Measurements from ENCODE around the gene ISL2.
A peak's percentile ranks its signal among the peaks of the same experiment; 100 is the strongest.
"Not testable (repeated sequence)": the region's sequence is repeated elsewhere in the genome, so short reads cannot be mapped to it uniquely, and the experiment has no call there.

The ISL2 gene

DNA sequence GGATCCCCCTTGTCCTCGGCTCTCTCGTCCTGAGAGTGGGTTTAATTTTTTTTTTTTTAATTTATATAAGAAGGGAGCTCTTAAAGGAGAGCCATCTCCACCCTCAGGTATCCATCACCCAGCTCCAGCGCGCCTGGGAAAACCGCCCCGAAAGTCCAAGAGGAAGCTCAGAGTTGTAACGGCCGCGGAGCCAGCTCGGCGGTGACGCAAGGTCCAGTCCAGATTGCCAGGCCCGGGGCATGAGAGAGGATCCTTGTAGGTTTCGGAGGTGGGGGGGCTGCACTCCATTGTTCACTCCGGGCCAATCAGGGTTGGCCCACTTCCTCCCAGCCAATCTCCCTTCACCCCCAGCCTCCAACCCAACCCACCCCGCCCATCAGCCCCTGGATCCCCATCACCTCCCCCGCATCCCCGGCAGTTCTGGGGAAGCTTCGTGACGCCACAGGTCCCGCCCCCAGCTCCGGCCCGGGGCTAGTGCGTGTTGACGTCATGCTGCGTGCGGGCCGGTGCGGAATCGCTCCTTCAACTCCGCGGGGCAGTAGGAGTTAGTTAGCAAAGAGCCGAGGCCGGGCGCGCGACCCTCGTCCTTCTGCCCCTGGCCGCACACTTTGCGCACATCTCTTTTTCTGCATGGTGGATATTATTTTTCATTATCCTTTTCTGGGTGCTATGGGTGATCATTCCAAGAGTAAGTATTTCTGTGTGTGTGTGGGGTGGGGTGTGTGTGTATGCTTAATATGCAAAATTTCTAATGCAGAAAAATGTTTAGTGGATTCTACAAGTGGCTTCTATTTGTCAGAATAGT lies at the start of gene ISL2:
Gene ISL2 (plus strand): TSS at position 520 of the 805 bp plus-strand sequence. CDS start 111 bp downstream, at position 631.
- no peaks in the 10 kb centered on the region for H3K9me3 Mint-ChIP-seq
- peaks cover 75% of the 10 kb centered on the region for H3K27me3 Mint-ChIP-seq
- ATAC-seq = peak; percentile 74
- no peaks in the 10 kb centered on the region for H3K36me3 Mint-ChIP-seq
- peak within 1 kb of the TSS; percentile 53 for H3K27ac Mint-ChIP-seq
- H3K4me1 Mint-ChIP-seq = peaks cover 64% of the 10 kb centered on the region
- H3K4me3 Mint-ChIP-seq = peak within 1 kb of the TSS; percentile 85

DNA sequence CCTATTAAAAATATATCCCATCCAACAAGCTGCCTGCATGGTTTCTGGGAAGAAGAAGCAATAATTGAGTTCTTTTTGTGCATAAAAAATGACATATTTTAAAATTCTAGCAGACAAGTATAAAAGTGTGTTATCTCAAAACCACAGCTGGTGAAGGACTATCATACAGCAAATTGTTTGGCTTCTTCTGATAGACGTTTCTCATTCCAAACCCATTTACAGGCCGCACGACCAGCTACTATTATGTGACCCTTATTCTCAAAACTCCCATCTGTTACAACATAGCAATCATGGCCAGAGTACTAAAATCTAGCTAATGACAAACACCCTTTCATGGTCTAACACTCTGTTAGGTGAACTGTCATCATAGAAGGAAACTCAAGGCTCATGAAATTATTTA lies 47.0 kb upstream of the ISL2 start:
- H3K27ac Mint-ChIP-seq = no peak overlapping the region
- no peak for ATAC-seq
- H3K4me1 Mint-ChIP-seq = peaks cover 19% of the 10 kb centered on the region
- no peaks in the 10 kb centered on the region for H3K27me3 Mint-ChIP-seq
- peaks cover 30% of the 10 kb centered on the region for H3K36me3 Mint-ChIP-seq
- no peak overlapping the region for H3K4me3 Mint-ChIP-seq
- no peaks in the 10 kb centered on the region for H3K9me3 Mint-ChIP-seq

DNA sequence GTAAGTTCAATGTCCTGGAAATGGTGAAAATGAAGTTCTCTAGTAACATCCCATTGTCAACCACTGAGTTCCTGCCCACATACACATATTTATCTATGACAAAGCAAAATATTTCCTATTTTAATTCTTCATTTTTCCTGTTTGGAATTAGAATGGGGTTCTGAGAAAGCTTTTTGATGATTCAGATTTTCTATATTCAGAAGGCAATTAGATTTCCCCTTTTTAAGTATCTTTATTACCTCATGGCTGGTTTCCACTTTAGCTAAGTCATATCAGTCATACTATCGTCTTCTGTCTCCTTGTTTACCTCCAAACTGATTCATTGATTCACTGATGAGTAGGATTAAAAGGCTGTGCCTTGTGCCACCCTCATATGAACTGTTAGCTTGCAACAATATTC lies 43.2 kb upstream of the ISL2 start:
- Mint-ChIP-seq H3K4me3 (no peak overlapping the region), H3K36me3 (peaks cover 24% of the 10 kb centered on the region), H3K9me3 (no peaks in the 10 kb centered on the region), H3K4me1 (peaks cover 8% of the 10 kb centered on the region), H3K27me3 (no peaks in the 10 kb centered on the region), H3K27ac (no peak overlapping the region)
- no peak for ATAC-seq

DNA sequence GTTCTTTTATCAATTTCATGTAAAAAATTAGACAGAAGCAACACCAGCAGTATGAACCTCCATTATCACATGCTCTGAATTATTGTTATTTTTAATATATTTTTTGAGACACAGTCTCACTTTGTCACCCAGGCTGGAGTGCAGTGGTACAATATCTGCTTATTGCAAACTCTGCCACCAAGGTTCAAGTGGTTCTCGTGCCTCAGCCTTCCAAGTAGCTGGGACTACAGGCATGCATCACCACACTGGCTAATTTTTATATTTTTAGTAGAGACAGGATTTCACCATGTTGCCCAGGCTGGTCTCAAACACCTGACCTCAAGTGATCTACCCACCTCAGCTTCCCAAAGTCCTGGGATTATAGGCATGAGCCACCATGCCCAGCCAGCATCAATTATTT lies 42.1 kb upstream of the ISL2 start:
- H3K27ac Mint-ChIP-seq, H3K4me3 Mint-ChIP-seq, H3K4me1 Mint-ChIP-seq, ATAC-seq, H3K9me3 Mint-ChIP-seq, H3K27me3 Mint-ChIP-seq: not testable (repeated sequence)
- peaks cover 24% of the 10 kb centered on the region for H3K36me3 Mint-ChIP-seq

GRCh38 chr15:76296849-76297248 lies 39.7 kb upstream of the ISL2 start:
- ATAC-seq = no peak
- Mint-ChIP-seq H3K27ac (no peak overlapping the region), H3K9me3 (no peaks in the 10 kb centered on the region), H3K4me1 (peaks cover 8% of the 10 kb centered on the region), H3K27me3 (no peaks in the 10 kb centered on the region), H3K4me3 (no peak overlapping the region), H3K36me3 (peaks cover 10% of the 10 kb centered on the region)

DNA sequence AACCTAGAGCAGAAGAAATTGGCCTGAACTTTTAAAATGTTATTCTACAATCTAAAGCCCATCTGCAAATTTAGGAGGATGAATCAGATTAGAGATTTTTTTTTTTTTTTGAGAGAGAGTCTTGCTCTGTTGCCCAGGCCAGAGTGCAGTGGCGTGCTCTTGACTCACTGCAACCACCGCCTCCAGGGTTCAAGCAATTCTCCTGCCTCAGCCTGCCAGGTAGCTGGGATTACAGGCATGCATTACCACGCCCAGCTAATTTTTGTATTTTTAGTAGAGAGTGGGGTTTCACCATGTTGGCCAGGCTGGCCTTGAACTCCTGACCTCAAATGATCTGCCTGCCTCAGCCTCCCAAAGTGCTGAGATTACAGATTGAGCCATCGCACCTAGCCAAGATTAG lies 38.6 kb upstream of the ISL2 start:
- not testable (repeated sequence) for H3K27me3 Mint-ChIP-seq, H3K9me3 Mint-ChIP-seq, H3K4me1 Mint-ChIP-seq, H3K27ac Mint-ChIP-seq, ATAC-seq, H3K4me3 Mint-ChIP-seq, H3K36me3 Mint-ChIP-seq

- Mint-ChIP-seq H3K27me3 (no peaks in the 10 kb centered on the region), H3K9me3 (no peaks in the 10 kb centered on the region), H3K27ac (no peak overlapping the region), H3K36me3 (peaks cover 10% of the 10 kb centered on the region), H3K4me1 (no peaks in the 10 kb centered on the region), H3K4me3 (no peak overlapping the region)
- ATAC-seq = no peak
Observed at GRCh38 chr15:76298986-76299385, 37.6 kb upstream of the ISL2 start.

DNA sequence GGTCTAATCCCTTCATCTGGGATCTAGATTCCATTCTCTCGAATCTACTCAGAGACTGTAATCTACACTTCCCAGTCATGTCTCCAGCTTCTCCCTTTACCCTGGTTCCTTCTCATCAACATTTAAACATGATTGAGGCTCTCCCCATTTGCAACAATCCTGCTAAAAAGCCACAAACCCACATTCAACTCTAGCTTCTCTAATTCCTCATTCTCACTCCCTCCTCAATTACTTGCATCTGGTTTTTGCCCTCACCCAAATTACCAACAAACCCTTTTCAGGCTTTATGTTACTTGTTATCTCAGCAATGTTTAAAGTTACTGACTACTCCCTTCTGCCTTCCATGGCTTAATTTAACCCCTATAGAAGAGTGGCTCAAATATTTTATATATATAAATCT lies 36.8 kb upstream of the ISL2 start:
- Mint-ChIP-seq H3K4me1 (peaks cover under 1% of the 10 kb centered on the region), H3K36me3 (peaks cover 10% of the 10 kb centered on the region), H3K27ac (no peak overlapping the region), H3K9me3 (no peaks in the 10 kb centered on the region), H3K27me3 (no peaks in the 10 kb centered on the region), H3K4me3 (no peak overlapping the region)
- ATAC-seq = no peak

DNA sequence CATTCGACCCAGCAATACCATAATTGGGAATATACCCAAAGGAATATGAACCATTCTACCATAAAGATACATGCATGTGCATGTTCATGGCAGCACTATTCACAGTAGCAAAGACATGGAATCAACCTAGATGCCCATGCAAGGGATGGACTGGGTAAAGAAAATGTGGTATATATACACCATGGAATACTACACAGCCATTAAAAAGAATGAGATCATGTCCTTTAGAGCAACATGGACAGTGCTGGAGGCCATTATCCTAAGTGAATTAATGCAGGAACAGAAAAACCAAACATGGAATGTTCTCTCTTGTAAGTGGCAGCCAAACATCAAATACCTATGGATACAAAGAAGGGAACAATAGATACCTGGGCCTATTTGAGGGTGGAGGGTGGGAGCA lies 32.7 kb upstream of the ISL2 start:
- Mint-ChIP-seq H3K27ac (no peak overlapping the region), H3K36me3 (peaks cover 10% of the 10 kb centered on the region), H3K4me1 (peaks cover 25% of the 10 kb centered on the region), H3K4me3 (no peak overlapping the region), H3K27me3 (no peaks in the 10 kb centered on the region), H3K9me3 (no peaks in the 10 kb centered on the region)
- ATAC-seq = no peak

DNA sequence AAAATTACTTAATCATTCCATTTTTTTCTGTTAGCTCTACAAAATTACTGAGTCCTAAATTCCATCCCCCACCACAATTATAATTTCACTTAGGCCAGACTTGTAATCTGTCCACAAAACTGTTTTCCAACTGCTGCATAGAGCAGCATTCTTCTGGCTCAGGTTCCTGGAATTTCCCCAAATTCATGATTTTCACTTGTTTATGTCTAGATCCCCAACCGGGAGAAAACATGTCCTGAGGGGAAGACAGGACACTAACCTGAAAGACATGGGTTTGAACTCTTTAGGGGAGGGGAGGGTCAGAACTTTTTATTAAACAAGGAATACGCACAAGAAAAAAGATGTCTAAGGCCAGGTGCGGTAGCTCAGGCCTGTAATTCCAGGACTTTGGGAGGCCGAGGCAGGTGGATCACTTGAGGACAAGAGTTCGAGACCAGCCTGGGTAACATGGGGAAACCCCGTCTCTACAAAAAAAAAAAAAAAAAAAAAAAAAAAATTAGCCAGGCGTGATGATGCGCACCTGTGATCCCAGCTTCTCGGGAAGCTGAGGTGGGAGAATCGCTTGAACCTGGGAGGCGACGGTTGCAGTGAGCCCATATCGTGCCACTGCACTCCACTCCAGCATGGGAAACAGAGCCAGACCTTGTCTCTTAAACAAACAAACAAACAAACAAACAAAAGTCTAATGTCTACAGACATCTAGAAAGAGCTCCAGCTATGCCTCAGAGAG lies 26.8 kb upstream of the ISL2 start:
- H3K9me3 Mint-ChIP-seq = no peaks in the 10 kb centered on the region
- no peaks in the 10 kb centered on the region for H3K27me3 Mint-ChIP-seq
- ATAC-seq = no peak
- H3K4me3 Mint-ChIP-seq = peak overlapping the region; percentile 85
- peaks cover 6% of the 10 kb centered on the region for H3K36me3 Mint-ChIP-seq
- peaks cover 56% of the 10 kb centered on the region for H3K4me1 Mint-ChIP-seq
- peak overlapping the region; percentile 90 for H3K27ac Mint-ChIP-seq

DNA sequence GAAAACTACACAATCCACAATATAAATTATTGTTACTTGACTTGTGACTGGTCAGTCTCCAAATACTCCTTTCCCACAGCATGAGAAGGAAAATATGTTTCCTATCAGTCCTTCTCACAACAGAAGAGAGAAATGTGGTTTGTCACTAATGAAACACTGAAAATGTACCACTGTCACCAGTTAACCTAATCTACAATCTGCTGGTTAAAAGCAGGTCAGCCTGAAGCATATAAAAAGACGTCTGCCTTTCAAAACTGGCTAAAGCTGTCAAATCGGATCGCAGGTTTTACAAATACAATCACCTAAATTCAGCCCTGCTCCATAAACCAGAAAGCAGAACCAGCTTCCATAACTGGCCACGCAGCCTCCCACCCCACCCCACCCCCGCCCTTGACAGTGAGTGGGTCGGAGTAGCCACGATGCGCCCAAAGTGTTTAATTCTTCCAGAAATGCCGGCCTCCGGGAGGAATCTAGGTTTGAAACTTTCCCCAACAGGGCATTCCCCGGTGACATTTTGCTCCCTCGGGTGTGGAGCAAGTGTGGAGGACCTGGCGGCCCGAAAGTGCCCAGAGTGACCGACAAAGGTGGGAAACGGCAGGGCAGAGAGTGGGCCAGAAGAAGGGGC lies 26.0 kb upstream of the ISL2 start:
- Mint-ChIP-seq H3K9me3 (no peaks in the 10 kb centered on the region), H3K27ac (peak overlapping the region; percentile 90), H3K4me1 (peaks cover 49% of the 10 kb centered on the region), H3K4me3 (peak overlapping the region; percentile 85), H3K27me3 (no peaks in the 10 kb centered on the region), H3K36me3 (no peaks in the 10 kb centered on the region)
- ATAC-seq = peak; percentile 5

GRCh38 chr15:76311100-76311953 lies 25.2 kb upstream of the ISL2 start, which contains the start of gene ETFA:
Gene ETFA (minus strand): TSS chr15:76311469. CDS start chr15:76311388, 81 bp downstream.
- peaks cover 45% of the 10 kb centered on the region for H3K4me1 Mint-ChIP-seq
- peak; percentile 99 for ATAC-seq

DNA sequence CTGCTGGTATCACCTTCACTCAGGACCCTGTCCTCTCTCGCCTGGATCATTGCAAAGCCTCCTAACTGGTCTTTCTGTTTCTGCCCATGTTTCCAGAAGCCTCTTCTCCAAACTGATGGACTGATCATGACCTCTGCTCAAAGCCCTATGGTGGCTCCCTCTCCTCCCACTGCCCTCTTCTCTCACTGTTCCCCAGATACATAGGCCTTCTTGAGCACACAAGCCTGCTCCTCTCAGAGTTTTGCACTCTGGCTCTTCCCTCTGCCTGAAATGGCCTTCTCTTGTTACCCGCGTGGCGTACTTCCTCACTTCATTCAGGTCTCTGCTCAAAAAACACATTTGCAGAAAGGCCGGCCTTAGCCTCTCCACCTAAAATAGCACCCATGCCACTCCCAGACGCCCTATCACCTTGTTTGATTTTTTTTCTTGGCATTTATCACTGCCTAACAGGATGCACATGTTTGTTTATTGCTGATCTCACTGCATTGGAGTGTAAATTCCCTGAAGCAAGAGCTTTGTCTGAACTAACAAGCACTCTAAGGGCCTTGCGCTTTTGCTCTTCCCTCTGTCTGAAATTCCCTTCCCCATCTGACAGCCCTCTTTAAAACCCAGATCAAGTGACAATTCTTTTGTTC lies 23.9 kb upstream of the ISL2 start:
- Mint-ChIP-seq H3K4me1 (peaks cover 41% of the 10 kb centered on the region), H3K27ac (peak overlapping the region; percentile 90), H3K9me3 (no peaks in the 10 kb centered on the region), H3K4me3 (peak overlapping the region; percentile 85), H3K36me3 (no peaks in the 10 kb centered on the region), H3K27me3 (no peaks in the 10 kb centered on the region)
- ATAC-seq = no peak

More at GRCh38 chr15:76311100-76311953, 25.2 kb upstream of the ISL2 start, which contains the start of gene ETFA:
- no peaks in the 10 kb centered on the region for H3K27me3 Mint-ChIP-seq
- H3K36me3 Mint-ChIP-seq = no peaks in the 10 kb centered on the region
- H3K4me3 Mint-ChIP-seq = peak within 1 kb of the TSS; percentile 85
- peak within 1 kb of the TSS; percentile 90 for H3K27ac Mint-ChIP-seq
- H3K9me3 Mint-ChIP-seq = no peaks in the 10 kb centered on the region

DNA sequence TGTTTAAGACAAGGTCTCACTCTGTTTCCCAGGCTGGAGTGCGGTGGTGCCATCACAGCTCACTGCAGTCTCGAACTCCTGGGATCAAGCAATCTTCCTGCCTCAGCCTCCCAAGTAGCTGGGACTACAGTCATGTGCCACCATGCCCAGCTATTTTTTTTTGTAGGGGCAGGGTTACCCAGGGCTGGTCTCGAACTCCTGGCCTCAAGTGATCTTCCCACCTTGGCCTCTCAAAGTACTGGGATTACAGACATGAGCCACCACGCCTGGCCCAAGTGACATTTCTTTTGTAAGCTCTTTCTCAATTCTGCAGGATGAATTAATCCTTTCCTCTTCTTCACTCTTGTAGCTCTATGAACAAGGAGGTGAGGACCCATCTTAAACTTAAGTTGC lies 23.4 kb upstream of the ISL2 start:
- not testable (repeated sequence) for H3K36me3 Mint-ChIP-seq, H3K9me3 Mint-ChIP-seq, H3K27me3 Mint-ChIP-seq, H3K27ac Mint-ChIP-seq, ATAC-seq
- H3K4me1 Mint-ChIP-seq = peaks cover 39% of the 10 kb centered on the region
- H3K4me3 Mint-ChIP-seq = peak overlapping the region; percentile 85
